Astrocyte of the spinal cord (primary cell): ENCODE measurements around the gene UVRAG.

Experiments used
- DNase-seq: peaks from one replicate; pipeline ENCODE4 v3.0.0; 2011; ENCODE audit warnings: low read depth, low spot score
- H3K4me3 ChIP-seq: 2 replicates; pipeline ENCODE4 v1.5.1; 2011; ENCODE audit warnings: low read depth, mild to moderate bottlenecking, low read length, moderate library complexity
- CTCF ChIP-seq: IDR thresholded peaks from 2 replicates; pipeline ENCODE4 v1.5.1; 2012; ENCODE audit warnings: low read depth, mild to moderate bottlenecking, low read length, inconsistent platforms
- in situ Hi-C: cut with HindIII; loops from 2 replicates; pipeline ENCODE4 v1.10.0; 2017; ENCODE audit warnings: low sequenced_read_pairs

The UVRAG gene

GRCh38 chr11:76119032-76119431, 304.0 kb downstream of the UVRAG start:
- H3K4me3 ChIP-seq, result no peak overlapping the region
- TF ChIP-seq CTCF, result no peak
- in situ Hi-C loops, result no loop called here
- DNase-seq, result no peak

GRCh38 chr11:76119779-76120178, 304.8 kb downstream of the UVRAG start:
- no peak for TF ChIP-seq CTCF
- no peak for DNase-seq
- H3K4me3 ChIP-seq, result no peak overlapping the region
- in situ Hi-C loops, result no loop called here

GRCh38 chr11:76120513-76121101, 305.6 kb downstream of the UVRAG start:
- no peak for TF ChIP-seq CTCF
- H3K4me3 ChIP-seq, result no peak overlapping the region
- in situ Hi-C loops, result no loop called here
- DNase-seq, result peak; percentile 25

GRCh38 chr11:76123248-76123647, 308.2 kb downstream of the UVRAG start:
- no peak for DNase-seq
- TF ChIP-seq CTCF, result no peak
- no peak overlapping the region for H3K4me3 ChIP-seq
- in situ Hi-C loops, result no loop called here

- no peak overlapping the region for H3K4me3 ChIP-seq
- no peak for TF ChIP-seq CTCF
- no peak for DNase-seq
- in situ Hi-C loops, result no loop called here
These were observed 310.1 kb downstream of the UVRAG start for GRCh38 chr11:76124905-76125770.

- no peak for DNase-seq
- H3K4me3 ChIP-seq, result no peak overlapping the region
- no peak for TF ChIP-seq CTCF
- in situ Hi-C loops, result no loop called here
These were observed 314.7 kb downstream of the UVRAG start for GRCh38 chr11:76129729-76130128.
